ENCODE measurements around the gene CYP1B1. TPM values are rescaled to one million over a fixed set of nuclear protein-coding genes. Genes with fewer than 3 reads are reported as not detected.

The CYP1B1 gene
- total RNA-seq, 2 donors from 2014 or later, result 19.4 to 289 TPM

- no peaks in the 10 kb centered on the region for H3K4me1 ChIP-seq (replicated peaks)
- no peaks in the 10 kb centered on the region for H3K27me3 ChIP-seq (replicated peaks; ENCODE audit: insufficient read depth)
- peak overlapping the region; percentile 46 to 48 for H3K27ac ChIP-seq
- no peaks in the 10 kb centered on the region for H3K9me3 ChIP-seq
- no peak overlapping the region for H3K4me3 ChIP-seq
- intact Hi-C loops (cut with DNase I), result no loop called here
- H3K36me3 ChIP-seq, result no peaks in the 10 kb centered on the region
- no peak for DNase-seq (ENCODE audit: low spot score)
- 55% methylated on average over 17 of the region's 17 CpGs for WGBS
- no peak for TF ChIP-seq POLR2A (IDR thresholded peaks at IDR 0.05)
- no peak for TF ChIP-seq CTCF (IDR thresholded peaks at IDR 0.05)
- TF ChIP-seq POLR2AphosphoS5 (IDR thresholded peaks at IDR 0.05), result no peak
These were observed 31.9 kb upstream of the CYP1B1 start for GRCh38 chr2:38107738-38108410.

DNA sequence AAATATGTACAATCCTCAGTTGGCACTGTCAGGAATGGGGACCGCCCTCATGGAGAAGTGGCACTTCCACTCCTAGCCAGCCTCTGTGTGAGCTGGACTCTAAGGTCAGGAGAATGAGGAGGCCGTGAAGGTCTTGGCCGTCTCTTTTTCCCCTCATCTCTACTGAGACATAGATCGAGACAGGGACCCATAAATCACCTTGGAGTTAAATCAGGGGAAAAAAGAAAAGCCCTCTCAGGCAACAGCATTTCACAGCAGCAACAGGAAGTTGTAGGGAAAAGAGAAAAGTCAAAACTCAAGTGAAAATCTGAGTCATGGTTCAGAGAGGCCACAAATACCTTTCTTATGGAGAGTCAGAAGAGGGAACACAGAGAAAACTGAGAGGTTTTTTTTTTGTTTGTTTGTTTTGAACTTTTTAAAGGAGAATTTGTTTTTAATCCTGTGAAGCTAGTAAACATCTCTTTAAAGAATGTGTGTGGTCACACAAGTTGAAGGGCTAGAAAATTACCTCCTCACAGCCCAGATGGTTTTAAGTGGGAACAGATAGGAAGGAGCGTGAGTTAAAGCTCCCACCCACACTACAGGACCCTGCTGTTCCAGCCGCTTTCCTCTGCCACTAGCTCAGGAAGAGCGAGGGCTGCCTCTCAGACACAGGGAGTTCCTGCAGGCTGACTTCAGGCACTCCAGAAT is 30.6 kb upstream of the CYP1B1 start:
- WGBS, result 37% methylated on average over 7 of the region's 7 CpGs
- Histone ChIP-seq H3K27ac (peak overlapping the region; percentile 45 to 48), H3K4me1 (replicated peaks) (no peaks in the 10 kb centered on the region), H3K4me3 (no peak overlapping the region), H3K27me3 (replicated peaks; ENCODE audit: insufficient read depth) (no peaks in the 10 kb centered on the region), H3K36me3 (no peaks in the 10 kb centered on the region), H3K9me3 (no peaks in the 10 kb centered on the region)
- TF ChIP-seq POLR2A (IDR thresholded peaks at IDR 0.05), result no peak
- TF ChIP-seq POLR2AphosphoS5 (IDR thresholded peaks at IDR 0.05), result no peak
- no peak for TF ChIP-seq CTCF (IDR thresholded peaks at IDR 0.05)
- intact Hi-C loops (cut with DNase I), result no loop called here
- no peak for DNase-seq (ENCODE audit: low spot score)

GRCh38 chr2:38105922-38106321 is 30.0 kb upstream of the CYP1B1 start:
- no peaks in the 10 kb centered on the region for H3K36me3 ChIP-seq
- H3K9me3 ChIP-seq, result no peaks in the 10 kb centered on the region
- no peaks in the 10 kb centered on the region for H3K4me1 ChIP-seq (replicated peaks)
- intact Hi-C loops (cut with DNase I), result no loop called here
- H3K27me3 ChIP-seq (replicated peaks; ENCODE audit: insufficient read depth), result no peaks in the 10 kb centered on the region
- peak overlapping the region; percentile 45 to 48 for H3K27ac ChIP-seq
- no peak for DNase-seq (ENCODE audit: low spot score)
- H3K4me3 ChIP-seq, result no peak overlapping the region
- TF ChIP-seq CTCF (IDR thresholded peaks at IDR 0.05) (no peak), POLR2A (IDR thresholded peaks at IDR 0.05) (no peak)
- 88% methylated on average over 7 of the region's 7 CpGs for WGBS

DNA sequence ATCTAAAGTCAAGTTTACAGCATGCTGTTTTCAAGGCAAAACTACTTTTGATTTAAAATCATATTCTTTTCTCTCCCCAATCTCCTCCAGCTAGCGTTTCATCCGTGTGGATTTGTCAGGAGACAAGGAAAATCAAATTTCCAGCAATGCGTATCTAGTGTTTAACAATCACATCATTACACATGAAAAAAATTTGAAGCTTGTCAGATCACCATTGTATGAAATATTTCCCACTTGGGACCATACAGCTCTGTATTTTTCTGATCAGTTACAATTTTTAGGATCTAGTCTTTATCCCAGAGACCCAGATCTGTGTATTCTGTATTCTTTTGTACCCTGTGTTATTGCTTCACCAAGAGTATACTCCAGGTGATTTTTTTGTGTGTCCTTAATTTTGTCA is 28.6 kb upstream of the CYP1B1 start:
- 96% methylated on average over 3 of the region's 3 CpGs for whole genome bisulfite sequencing
- no peak overlapping the region for H3K27ac ChIP-seq
- H3K4me1 ChIP-seq (replicated peaks), result no peaks in the 10 kb centered on the region
- no peaks in the 10 kb centered on the region for H3K9me3 ChIP-seq
- DNase-seq (ENCODE audit: low spot score), result no peak
- H3K4me3 ChIP-seq, result no peak overlapping the region
- no peaks in the 10 kb centered on the region for H3K27me3 ChIP-seq (replicated peaks; ENCODE audit: insufficient read depth)
- H3K36me3 ChIP-seq, result no peaks in the 10 kb centered on the region
- intact Hi-C loops (cut with DNase I), result no loop called here
- TF ChIP-seq CTCF (IDR thresholded peaks at IDR 0.05) (no peak), POLR2AphosphoS5 (IDR thresholded peaks at IDR 0.05) (no peak), POLR2A (IDR thresholded peaks at IDR 0.05) (no peak)

GRCh38 chr2:38100328-38100727 is 24.4 kb upstream of the CYP1B1 start:
- peaks cover 7% of the 10 kb centered on the region for H3K4me1 ChIP-seq (replicated peaks)
- TF ChIP-seq POLR2A (IDR thresholded peaks at IDR 0.05), result no peak
- TF ChIP-seq CTCF (IDR thresholded peaks at IDR 0.05), result no peak
- no peaks in the 10 kb centered on the region for H3K9me3 ChIP-seq
- DNase-seq (ENCODE audit: low spot score), result no peak
- H3K27me3 ChIP-seq (replicated peaks; ENCODE audit: insufficient read depth), result no peaks in the 10 kb centered on the region
- WGBS, result 75% methylated on average over 3 of the region's 3 CpGs
- H3K36me3 ChIP-seq, result no peaks in the 10 kb centered on the region
- intact Hi-C loops (cut with DNase I), result no loop called here
- no peak overlapping the region for H3K27ac ChIP-seq
- no peak overlapping the region for H3K4me3 ChIP-seq

Data from prostate gland (tissue), 2 donors.